GM10248 (cell line): ENCODE data around the gene RNF181.

Experiments
- CTCF ChIA-PET: fragments of 300-600 bp; sonication (Branson Sonifier 250); formaldehyde crosslinking; extraction: SDS; loops from one replicate; lab custom pipeline; 2021; ENCODE audit warnings: antibody characterized with exemption; lab: Yijun Ruan, JAX
- POLR2A ChIA-PET: fragments of 350-650 bp; sonication (Branson Sonifier 250); formaldehyde crosslinking; extraction: SDS; loops from one replicate; lab custom pipeline; 2020; ENCODE audit warnings: antibody characterized with exemption; lab: Yijun Ruan, JAX
- DNase-seq: peaks from one replicate; pipeline ENCODE4 v3.0.0; 2012; ENCODE audit errors: extremely low spot score
- CTCF ChIP-seq: IDR thresholded peaks from 2 replicates; pipeline ENCODE4 v1.5.1; 2012; ENCODE audit warnings: mild to moderate bottlenecking, low read depth; ENCODE audit errors: extremely low read depth, missing control alignments, control extremely low read depth

Gene RNF181

GRCh38 chr2:85628658-85629057 lies 33.1 kb downstream of the RNF181 start:
- TF ChIP-seq CTCF, result no peak
- peak; percentile 51 for DNase-seq
- ChIA-PET CTCF (interaction anchor here (0.7 to 13.0 kb wide), 9 partner anchors 8 to 79 kb away, joined by 3 to 147 read pairs (median 4); partner anchors contain the start of genes C2orf68 and VAMP8), POLR2A (no interaction called here)

DNA sequence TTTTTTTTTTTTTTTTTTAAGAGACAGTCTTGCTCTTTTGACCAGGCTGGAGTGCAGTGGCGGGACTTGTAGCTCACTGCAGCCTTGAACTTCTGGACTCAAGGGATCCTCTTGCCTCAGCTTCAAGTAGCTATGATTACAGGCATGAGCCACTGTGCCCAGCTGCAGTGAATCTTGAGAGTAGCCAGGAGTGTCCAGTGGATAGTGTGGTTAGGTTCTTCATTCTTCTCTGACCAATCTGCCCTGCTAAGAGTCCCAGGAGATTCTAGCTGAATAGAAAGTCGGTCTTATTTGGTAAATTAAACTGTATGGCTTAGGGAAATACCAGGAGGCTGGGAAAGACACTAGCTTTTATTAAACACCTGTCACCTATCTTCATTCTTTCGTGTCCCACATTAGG lies 35.8 kb downstream of the RNF181 start:
- CTCF ChIA-PET, result interaction anchor here (1.3 to 2.2 kb wide), 3 partner anchors 11 to 76 kb away, joined by 4 to 9 read pairs (median 6); no protein-coding TSS in a partner anchor
- TF ChIP-seq CTCF, result no peak
- DNase-seq, result no peak
- POLR2A ChIA-PET, result interaction anchor here (0.7 kb wide), 1 partner anchor 15 kb away, joined by 3 read pairs; the partner anchor contains the start of gene USP39

DNA sequence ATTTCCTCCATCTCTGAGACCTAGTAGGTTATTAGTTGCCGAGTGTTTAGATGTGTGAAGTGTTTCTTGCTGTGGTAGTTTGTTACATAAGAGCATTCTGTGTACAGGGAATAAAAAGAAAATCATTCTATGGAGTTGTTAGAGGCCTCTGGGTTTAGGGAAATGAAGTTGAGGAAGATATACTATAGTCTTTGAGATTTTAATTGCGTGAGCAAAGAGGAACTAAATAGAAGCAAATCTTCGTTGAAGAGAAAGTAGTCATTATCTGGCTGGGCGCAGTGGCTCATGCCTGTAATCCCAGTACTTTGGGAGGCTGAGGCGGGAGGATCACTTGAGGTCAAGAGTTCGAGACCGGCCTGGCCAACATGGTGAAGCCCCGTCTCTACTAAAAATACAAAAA lies 39.5 kb downstream of the RNF181 start:
- ChIA-PET POLR2A (no interaction called here), CTCF (interaction anchor here (1.4 to 7.5 kb wide), 7 partner anchors 12 to 193 kb away, joined by 3 to 147 read pairs (median 47); no protein-coding TSS in a partner anchor)
- no peak for TF ChIP-seq CTCF
- DNase-seq, result no peak

DNA sequence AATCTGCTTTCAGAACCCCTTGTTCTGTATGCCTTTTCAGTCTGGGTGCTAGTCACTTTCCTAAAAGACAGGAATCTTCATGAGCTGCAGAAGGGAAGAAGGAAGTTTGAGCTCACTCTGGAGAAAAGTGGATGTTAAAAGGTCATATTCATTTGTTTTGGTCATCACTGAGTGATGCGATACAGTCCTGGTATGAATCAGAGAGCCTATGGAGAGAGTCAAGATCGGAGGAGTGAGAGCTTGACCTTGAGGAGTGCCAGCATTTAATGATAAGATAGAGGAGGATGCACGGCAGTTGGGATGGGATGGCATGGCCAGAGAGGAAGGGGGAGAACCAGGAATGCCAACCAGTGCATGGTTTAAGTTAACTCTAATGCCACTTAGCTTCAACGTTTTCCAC lies 40.1 kb downstream of the RNF181 start:
- CTCF ChIA-PET, result interaction anchor here (1.4 to 7.5 kb wide), 9 partner anchors 12 to 192 kb away, joined by 3 to 147 read pairs (median 43); partner anchors contain the start of gene TMEM150A
- DNase-seq, result no peak
- no peak for TF ChIP-seq CTCF

DNA sequence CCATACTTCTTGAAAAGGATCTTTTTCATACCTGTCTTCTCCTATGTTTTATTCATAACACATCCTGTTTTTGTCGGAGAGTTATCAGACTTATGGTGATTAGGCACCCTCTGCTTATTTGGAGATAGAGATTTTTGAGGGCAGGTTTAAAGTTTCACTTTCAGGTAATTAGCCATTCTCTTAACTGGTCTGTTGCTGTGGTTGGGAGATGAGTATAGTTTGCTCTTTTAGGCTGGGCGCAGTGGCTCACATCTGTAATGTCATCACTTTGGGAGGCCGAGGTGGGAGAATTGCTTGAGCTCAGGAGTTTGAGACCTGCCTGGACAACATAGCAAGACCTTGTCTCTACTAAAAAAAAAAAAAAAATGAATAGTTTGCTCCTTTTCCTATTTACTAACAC lies 47.2 kb downstream of the RNF181 start:
- CTCF ChIA-PET, result interaction anchor here (1.2 to 11.3 kb wide), 4 partner anchors 7 to 86 kb away, joined by 3 to 135 read pairs (median 3); partner anchors contain the start of gene GNLY
- POLR2A ChIA-PET, result interaction anchor here (0.7 kb wide), 2 partner anchors 86 to 553 kb away, joined by 3 to 4 read pairs; partner anchors contain the start of gene IMMT
- no peak for DNase-seq
- TF ChIP-seq CTCF, result no peak

More for the DNA sequence above, 40.1 kb downstream of the RNF181 start:
- POLR2A ChIA-PET, result no interaction called here

DNA sequence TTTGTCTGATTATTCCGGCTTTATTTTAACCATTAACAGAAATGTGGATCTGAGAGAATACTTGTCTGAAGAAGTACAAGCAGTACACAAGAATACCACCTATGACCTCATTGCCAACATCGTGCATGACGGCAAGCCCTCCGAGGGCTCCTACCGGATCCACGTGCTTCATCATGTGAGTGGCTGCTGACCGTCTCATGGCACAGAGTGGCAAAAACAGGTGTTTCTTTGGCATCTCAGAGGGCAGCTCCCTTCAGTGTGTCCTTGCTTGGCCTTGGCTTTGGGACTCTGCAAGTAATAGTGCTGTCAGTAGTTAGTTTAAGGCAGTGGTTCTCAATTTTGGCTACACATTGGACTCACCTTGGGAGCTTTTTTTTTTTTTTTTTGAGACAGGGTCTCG lies 49.4 kb downstream of the RNF181 start:
- ChIA-PET CTCF (interaction anchor here (11.3 kb wide), 1 partner anchor 9 kb away, joined by 135 read pairs; no protein-coding TSS in a partner anchor), POLR2A (no interaction called here)
- no peak for DNase-seq
- no peak for TF ChIP-seq CTCF

DNA sequence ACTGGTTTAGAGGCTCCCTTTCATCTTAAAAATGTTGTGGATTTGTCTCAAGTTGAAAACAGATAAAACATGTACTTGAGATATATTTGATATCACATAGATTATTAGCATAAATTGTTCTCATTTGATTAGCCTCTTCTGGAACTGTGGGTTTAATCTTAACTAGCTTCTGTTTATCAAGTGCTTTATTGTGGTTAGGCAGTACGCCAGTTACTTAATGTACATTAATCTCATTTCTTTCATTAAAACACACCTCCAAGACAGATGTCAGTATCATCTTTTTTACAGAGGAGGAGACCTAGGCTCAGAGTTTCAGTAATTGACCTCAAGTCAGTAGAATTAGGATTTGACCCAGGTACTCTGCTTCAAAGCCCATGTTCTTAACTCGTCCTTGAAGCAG lies 50.6 kb downstream of the RNF181 start:
- ChIA-PET CTCF (interaction anchor here (2.0 to 11.3 kb wide), 2 partner anchors 11 to 61 kb away, joined by 12 to 135 read pairs; no protein-coding TSS in a partner anchor), POLR2A (no interaction called here)
- TF ChIP-seq CTCF, result no peak
- DNase-seq, result no peak
